AG10803 (cell line): ENCODE results near the gene BCCIP.

Source experiments
- DNase-seq: peaks from one replicate; pipeline ENCODE4 v3.0.0; 2010; ENCODE audit warnings: low read depth
- H3K4me3 ChIP-seq: 2 replicates; pipeline ENCODE4 v1.5.1; 2011; ENCODE audit warnings: mild to moderate bottlenecking, low read length, control low read depth
- CTCF ChIP-seq: conservative IDR thresholded peaks from 2 replicates; pipeline ENCODE4 v1.5.1; 2011; ENCODE audit warnings: mild to moderate bottlenecking, low read length, control low read depth, inconsistent platforms

Gene BCCIP

GRCh38 chr10:125822878-125823662 lies at the start of gene BCCIP, which contains the start of gene UROS:
Gene BCCIP, plus strand, starts transcription at chr10:125823546. Its CDS starts 12 bp downstream, at chr10:125823558.
Gene UROS, minus strand, starts transcription at chr10:125823258. Its CDS starts 6,759 bp downstream, at chr10:125816499.
- no peak for TF ChIP-seq CTCF
- DNase-seq: peak; percentile 86
- H3K4me3 ChIP-seq: peak within 1 kb of the TSS; percentile 99

GRCh38 chr10:125773687-125774543 lies 49.4 kb upstream of the BCCIP start:
- no peak overlapping the region for H3K4me3 ChIP-seq
- TF ChIP-seq CTCF: no peak
- DNase-seq: no peak

GRCh38 chr10:125774581-125775191 lies 48.7 kb upstream of the BCCIP start:
- no peak for TF ChIP-seq CTCF
- H3K4me3 ChIP-seq: no peak overlapping the region
- no peak for DNase-seq

GRCh38 chr10:125775491-125776106 lies 47.7 kb upstream of the BCCIP start, which contains the start of gene MMP21:
Gene MMP21, minus strand, starts transcription at chr10:125775821. Its CDS starts 0 bp downstream, at chr10:125775821.
- no peak for TF ChIP-seq CTCF
- DNase-seq: no peak
- no peak within 1 kb of the TSS for H3K4me3 ChIP-seq

GRCh38 chr10:125777806-125778205 lies 45.5 kb upstream of the BCCIP start:
- no peak overlapping the region for H3K4me3 ChIP-seq
- TF ChIP-seq CTCF: no peak
- no peak for DNase-seq

- H3K4me3 ChIP-seq: no peak overlapping the region
- no peak for TF ChIP-seq CTCF
- DNase-seq: no peak
Observed at GRCh38 chr10:125778556-125778955, 44.8 kb upstream of the BCCIP start.
